PFSK-1 (cell line): ENCODE data around the gene AGBL5.

Source experiments
- POLR2AphosphoS5 ChIP-seq: IDR thresholded peaks from 2 replicates; pipeline ENCODE4 v1.6.1; 2012; ENCODE audit warnings: low read depth, mild to moderate bottlenecking, control low read depth, low read length, moderate library complexity
- REST ChIP-seq, 2 experiments: IDR thresholded peaks; 2 replicates each; pipeline versions ENCODE4 v1.6.1 to v1.8.0; 2011 to 2012; ENCODE audit warnings: low read depth in 2 of 2, low read length in 2 of 2, control low read depth in 1 of 2, inconsistent platforms in 1 of 2, mild to moderate bottlenecking in 1 of 2, moderate library complexity in 1 of 2; ENCODE audit not compliant: insufficient read depth in 1 of 2
- SIN3A ChIP-seq: IDR thresholded peaks from 2 replicates; pipeline ENCODE4 v1.6.1; 2012; ENCODE audit warnings: mild to moderate bottlenecking, low read length, moderate library complexity, borderline replicate concordance; ENCODE audit not compliant: insufficient read depth
- TAF1 ChIP-seq: IDR thresholded peaks from 2 replicates; pipeline ENCODE4 v1.6.1; 2012; ENCODE audit warnings: low read length, control low read depth, borderline replicate concordance; ENCODE audit not compliant: insufficient read depth

GRCh38 chr2:27118525-27119329 is 67.3 kb downstream of the AGBL5 start, which contains the start of gene CGREF1:
- TF ChIP-seq POLR2AphosphoS5 (no peak), REST (IDR thresholded peaks at IDR 0.05; ENCODE audit: insufficient read depth in 1 of 2, low read depth in 2 of 2, low read length in 2 of 2) (peak; percentile 28 to 35; a peak in 1 of 4 replicates), SIN3A (no peak), TAF1 (no peak)
